HG02884 (cell line): ENCODE measurements around the gene ARHGEF19.
"Not testable (repeated sequence)": the region's sequence is repeated elsewhere in the genome, so short reads cannot be mapped to it uniquely, and the experiment has no call there.

Experiments
- ATAC-seq: cut with Tn5 transposase; IDR thresholded peaks from one replicate; pipeline ENCODE4 v1.9.1; 2021; ENCODE audit warnings: mild to moderate bottlenecking, moderate library complexity; ENCODE audit not compliant: unreplicated experiment

ARHGEF19 gene

GRCh38 chr1:16222716-16223115, 10.3 kb upstream of the ARHGEF19 start:
- ATAC-seq, result not testable (repeated sequence)

GRCh38 chr1:16221499-16221898, 9.0 kb upstream of the ARHGEF19 start:
- no peak for ATAC-seq

- ATAC-seq, result no peak
Observed at GRCh38 chr1:16219968-16220500, 7.6 kb upstream of the ARHGEF19 start.

GRCh38 chr1:16218674-16219071, 6.2 kb upstream of the ARHGEF19 start:
- no peak for ATAC-seq

GRCh38 chr1:16218014-16218673, 5.7 kb upstream of the ARHGEF19 start:
- ATAC-seq, result no peak

- peak; percentile 87 for ATAC-seq
Observed at GRCh38 chr1:16217061-16217785, 4.8 kb upstream of the ARHGEF19 start.

- ATAC-seq, result no peak
Observed at GRCh38 chr1:16215882-16216753, 3.7 kb upstream of the ARHGEF19 start.

- not testable (repeated sequence) for ATAC-seq
Observed at GRCh38 chr1:16215240-16215639, 2.8 kb upstream of the ARHGEF19 start.

GRCh38 chr1:16213544-16213943, 1.1 kb upstream of the ARHGEF19 start:
- not testable (repeated sequence) for ATAC-seq

GRCh38 chr1:16213013-16213412, 561 bp upstream of the ARHGEF19 start:
- no peak for ATAC-seq

- no peak for ATAC-seq
Observed at GRCh38 chr1:16211824-16212223, 628 bp downstream of the ARHGEF19 start.

GRCh38 chr1:16210581-16210980, 1.9 kb downstream of the ARHGEF19 start:
- ATAC-seq, result no peak

- ATAC-seq, result no peak
Observed at GRCh38 chr1:16209847-16210407, 2.5 kb downstream of the ARHGEF19 start.

- no peak for ATAC-seq
Observed at GRCh38 chr1:16209132-16209846, 3.2 kb downstream of the ARHGEF19 start.

- no peak for ATAC-seq
Observed at GRCh38 chr1:16208270-16208987, 4.0 kb downstream of the ARHGEF19 start.

- ATAC-seq, result no peak
Observed at GRCh38 chr1:16207318-16208269, 4.9 kb downstream of the ARHGEF19 start.

GRCh38 chr1:16206547-16207317, 5.7 kb downstream of the ARHGEF19 start:
- ATAC-seq, result peak; percentile 60
